Measurements from ENCODE around the gene SH3PXD2B.
"Not testable (repeated sequence)": the region's sequence is repeated elsewhere in the genome, so short reads cannot be mapped to it uniquely, and the experiment has no call there.

SH3PXD2B gene

GRCh38 chr5:172302047-172302710 lies 152.1 kb downstream of the SH3PXD2B start:
- no peak for DNase-seq (ENCODE audit: low read depth in 3 of 3)

GRCh38 chr5:172299916-172300439 lies 154.3 kb downstream of the SH3PXD2B start:
- DNase-seq (ENCODE audit: low read depth in 3 of 3): no peak

DNA sequence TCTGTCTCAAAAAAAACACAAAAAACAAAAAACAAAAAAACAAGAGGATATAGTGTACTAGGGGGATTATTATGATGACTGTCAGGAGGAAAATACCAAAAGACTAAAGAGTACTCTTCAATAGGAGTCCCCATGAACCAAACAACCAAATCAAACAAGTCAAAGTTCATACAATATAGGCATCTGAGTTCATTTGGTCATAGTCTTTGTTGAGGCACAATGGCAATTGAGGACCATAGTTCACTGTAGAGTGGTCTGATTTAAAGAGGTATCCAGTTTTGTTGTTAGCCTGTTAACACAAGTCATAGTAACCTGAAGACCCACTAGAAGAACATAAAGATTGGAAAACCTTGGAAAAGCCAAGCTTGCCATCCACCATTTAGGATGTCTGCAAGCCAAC lies 159.5 kb downstream of the SH3PXD2B start:
- no peak for DNase-seq (ENCODE audit: low read depth in 3 of 3)

GRCh38 chr5:172293745-172294342 lies 160.5 kb downstream of the SH3PXD2B start:
- no peak for DNase-seq (ENCODE audit: low read depth in 3 of 3)

GRCh38 chr5:172293054-172293744 lies 161.1 kb downstream of the SH3PXD2B start:
- peak; percentile 31 to 45 (median 43) for DNase-seq (ENCODE audit: low read depth in 3 of 3)

GRCh38 chr5:172291837-172292236 lies 162.5 kb downstream of the SH3PXD2B start:
- DNase-seq (ENCODE audit: low read depth in 3 of 3): not testable (repeated sequence)

- DNase-seq (ENCODE audit: low read depth in 3 of 3): no peak
Measured at GRCh38 chr5:172288465-172288864, 165.9 kb downstream of the SH3PXD2B start.

- not testable (repeated sequence) for DNase-seq (ENCODE audit: low read depth in 3 of 3)
Measured at GRCh38 chr5:172287140-172287539, 167.2 kb downstream of the SH3PXD2B start.

DNA sequence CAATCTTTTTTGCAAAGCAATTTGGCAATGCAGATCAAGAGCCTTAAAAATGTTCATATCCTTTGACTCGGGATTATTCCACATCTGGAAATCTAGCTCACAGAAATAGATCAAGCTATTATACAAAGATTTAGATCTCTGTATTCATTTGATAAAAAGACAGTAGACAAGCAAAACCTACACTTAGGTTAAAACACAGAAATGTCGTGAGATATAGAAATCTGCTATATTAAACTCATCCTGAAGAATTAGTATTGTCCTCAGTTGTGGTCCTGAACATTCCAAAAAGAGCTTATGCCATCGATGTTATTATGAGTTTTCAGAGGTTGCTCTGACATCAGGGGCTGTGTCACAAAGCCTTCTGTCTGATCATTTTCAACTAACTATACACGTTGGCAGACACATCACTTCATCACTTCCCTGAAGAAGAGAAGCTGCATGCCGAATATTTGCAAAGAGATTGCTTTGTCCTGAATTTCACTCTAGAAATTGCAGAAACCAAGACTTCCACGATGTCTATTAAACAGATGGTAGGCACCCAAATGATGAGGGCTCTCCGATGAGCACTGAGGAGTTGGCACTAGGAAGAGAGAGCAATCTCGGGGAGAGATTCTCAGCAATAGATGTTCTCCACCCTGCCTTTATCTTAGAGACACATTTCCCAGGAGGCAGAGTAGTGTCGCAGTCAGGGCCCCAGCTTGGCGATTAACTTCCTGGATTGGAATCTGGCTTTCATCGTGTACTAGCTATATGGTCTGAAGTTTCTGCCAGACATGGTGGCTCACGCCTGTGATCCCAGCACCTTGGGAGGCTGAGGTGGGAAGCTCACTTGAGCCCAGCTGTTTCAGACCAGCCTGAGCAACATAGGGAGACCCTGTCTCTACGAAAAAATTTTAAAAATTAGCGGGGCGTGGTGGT lies 168.8 kb downstream of the SH3PXD2B start:
- no peak for DNase-seq (ENCODE audit: low read depth in 3 of 3)

GRCh38 chr5:172284611-172284980 lies 169.7 kb downstream of the SH3PXD2B start:
- no peak for DNase-seq (ENCODE audit: low read depth in 3 of 3)

DNA sequence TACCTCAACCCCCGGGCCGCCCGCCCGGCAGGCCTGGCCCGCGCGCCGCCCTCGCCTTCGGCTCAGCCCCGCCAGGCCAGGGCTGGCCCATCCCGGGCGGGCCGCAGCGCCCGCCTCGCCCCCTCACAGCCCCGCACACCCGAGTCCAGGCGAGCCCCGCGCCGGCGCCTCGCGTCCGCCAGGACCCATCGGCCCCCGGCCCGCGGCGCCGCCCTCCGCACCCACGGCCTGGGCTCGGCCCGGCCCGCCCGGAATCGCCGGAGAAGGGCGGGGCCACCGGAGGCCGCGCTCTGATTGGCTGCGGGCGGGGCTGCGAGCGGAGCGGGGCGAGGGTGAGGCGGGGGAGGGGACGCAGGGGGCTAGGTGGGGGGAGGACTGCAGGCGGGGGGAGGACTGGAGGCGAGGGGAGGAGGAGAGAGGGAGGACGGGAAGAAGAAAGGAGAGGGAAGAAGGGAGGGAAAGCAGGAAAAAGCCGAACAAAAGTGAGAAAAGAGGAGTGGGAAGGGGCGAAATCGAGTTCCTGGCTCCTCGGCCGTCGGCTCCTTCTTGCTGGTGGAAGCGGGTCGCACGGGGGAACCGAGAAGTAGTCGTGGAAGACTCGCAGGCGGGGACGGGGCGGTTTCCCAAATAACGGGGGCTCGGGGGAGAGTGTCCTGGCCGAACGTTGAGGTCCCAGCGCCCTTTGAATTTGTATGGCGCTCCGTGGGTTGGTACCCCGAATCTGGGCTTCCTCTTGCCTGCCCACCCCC lies 170.3 kb downstream of the SH3PXD2B start:
- DNase-seq (ENCODE audit: low read depth in 3 of 3): peak; percentile 57 to 79 (median 61)

- peak; percentile 49 to 72 (median 50) for DNase-seq (ENCODE audit: low read depth in 3 of 3)
Measured at GRCh38 chr5:172283020-172283861, 171.1 kb downstream of the SH3PXD2B start, which contains the start of gene UBTD2. UBTD2 (minus strand) TSS chr5:172283764; CDS start chr5:172283665, 99 bp downstream.

DNA sequence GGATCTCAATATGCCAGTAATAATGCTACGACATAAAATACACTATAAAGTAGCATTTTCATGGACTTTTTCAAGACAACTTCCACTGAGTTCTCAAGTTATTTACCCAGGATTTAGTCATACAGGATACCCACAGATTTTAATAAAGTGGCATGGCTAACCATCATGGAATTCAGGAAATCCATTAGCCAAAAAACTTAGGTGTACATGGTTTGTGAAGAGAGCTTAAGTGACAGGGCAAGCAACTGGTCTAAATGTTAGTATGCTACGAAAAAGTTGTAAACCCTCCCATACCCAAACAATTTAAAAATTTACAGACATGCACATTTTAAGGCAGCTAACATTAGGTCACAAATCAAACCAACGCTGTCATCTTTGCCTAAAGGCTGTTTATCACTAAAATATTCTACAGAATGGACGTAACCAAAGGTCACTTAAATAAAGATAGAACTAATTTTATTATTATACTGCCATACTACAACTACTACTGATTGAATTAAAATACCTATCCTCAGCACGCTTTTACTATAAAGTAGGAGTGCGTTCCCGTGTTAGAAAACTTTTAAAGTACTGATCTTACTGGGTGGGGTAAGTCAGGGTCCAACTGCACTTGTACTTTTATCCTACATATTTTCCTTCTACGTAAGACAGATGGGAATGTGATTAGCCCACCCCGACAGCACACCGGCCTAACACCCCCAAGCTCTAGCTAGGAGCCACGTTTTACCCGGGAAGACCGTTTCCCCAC lies 171.9 kb downstream of the SH3PXD2B start:
- no peak for DNase-seq (ENCODE audit: low read depth in 3 of 3)

- DNase-seq (ENCODE audit: low read depth in 3 of 3): no peak
Measured at GRCh38 chr5:172281346-172281745, 173.0 kb downstream of the SH3PXD2B start.

DNA sequence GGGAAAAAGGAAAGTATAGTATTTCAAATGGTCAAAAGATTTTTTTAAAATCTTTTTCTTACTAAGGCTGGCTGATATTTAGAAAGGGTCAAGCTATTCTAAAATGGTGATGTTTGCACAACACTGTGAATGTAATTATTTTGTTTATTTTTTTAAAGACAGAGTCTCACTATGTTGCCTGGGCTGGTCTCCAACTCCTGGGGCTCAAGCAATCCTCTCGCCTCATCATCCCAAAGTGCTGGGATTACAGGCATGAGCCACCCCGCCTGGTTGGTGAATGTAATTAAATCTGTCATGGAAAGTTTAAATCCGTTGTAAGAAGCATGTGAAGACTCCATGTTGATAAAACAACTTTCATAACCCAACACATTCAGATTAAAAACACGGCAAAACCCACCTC lies 173.4 kb downstream of the SH3PXD2B start:
- DNase-seq (ENCODE audit: low read depth in 3 of 3): no peak

- DNase-seq (ENCODE audit: low read depth in 3 of 3): no peak
Measured at GRCh38 chr5:172280317-172280716, 174.0 kb downstream of the SH3PXD2B start.

GRCh38 chr5:172278356-172278755 lies 176.0 kb downstream of the SH3PXD2B start:
- DNase-seq (ENCODE audit: low read depth in 3 of 3): no peak

DNA sequence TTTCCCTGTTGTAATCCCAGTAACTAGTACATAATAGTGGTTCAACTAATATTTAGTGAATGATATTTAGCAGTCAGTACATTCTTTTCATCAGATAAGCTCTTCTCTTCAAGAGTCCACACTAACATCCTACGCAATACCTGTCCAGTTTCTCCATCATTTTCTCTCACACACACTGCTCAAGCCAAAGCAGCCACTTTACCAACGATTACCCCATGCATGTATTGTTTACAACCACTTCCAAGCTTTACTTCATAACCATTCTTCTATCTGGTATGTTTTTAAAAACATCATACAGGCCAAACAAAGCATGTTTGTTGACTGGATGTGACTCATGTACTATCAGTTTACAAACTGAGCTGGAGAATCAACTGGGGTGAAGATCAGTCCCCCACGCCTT lies 178.1 kb downstream of the SH3PXD2B start:
- no peak for DNase-seq (ENCODE audit: low read depth in 3 of 3)

Measured in stimulated activated CD4-positive, alpha-beta T cell treated with anti-CD3 and anti-CD28 coated beads, TNF-alpha, amount 100 ng/mL, for 48 hours (primary cell).